Gastrocnemius medialis (tissue), 4 donors: Measurements from ENCODE around the gene LDLRAD3. TPM values are rescaled to one million over a fixed set of nuclear protein-coding genes. Genes with fewer than 3 reads are reported as not detected.
"Not testable (repeated sequence)": the region's sequence is repeated elsewhere in the genome, so short reads cannot be mapped to it uniquely, and the experiment has no call there.

ENCODE experiments used
- ATAC-seq, 2 donors: fragments of 150-250 bp; one replicate each; pipeline ENCODE4 v1.9.1; 2016
- DNase-seq, 2 donors: peaks; one replicate each; pipeline ENCODE4 v3.0.0-alpha.2; 2019
- H3K27ac ChIP-seq, 4 donors: fragments of 200-600 bp; sonication (generic); 1 replicate in 1 of 4; 2 replicates in 3 of 4; pipeline ENCODE4 v1.5.1; 2016 to 2018; ENCODE audit warnings: mild to moderate bottlenecking in 2 of 4, moderate library complexity in 1 of 4
- H3K27me3 ChIP-seq, 3 donors: fragments of 200-600 bp; sonication (generic) in 2 of 3; 1 replicate in 1 of 3; 2 replicates in 2 of 3; pipeline versions ENCODE4 v1.5.1 to v1.6.0; 2016 to 2019; ENCODE audit warnings: mild to moderate bottlenecking in 1 of 3, moderate library complexity in 1 of 3
- H3K36me3 ChIP-seq, 2 donors: fragments of 200-600 bp; sonication (generic) in 1 of 2; one replicate each; pipeline ENCODE4 v1.5.1; 2017 to 2018
- H3K4me1 ChIP-seq, 2 donors: fragments of 200-600 bp; sonication (generic) in 1 of 2; one replicate each; pipeline ENCODE4 v1.5.1; 2016 to 2017; ENCODE audit warnings: mild to moderate bottlenecking in 2 of 2
- H3K4me3 ChIP-seq, 4 donors: fragments of 200-600 bp; sonication (generic) in 3 of 4; 1 replicate in 1 of 4; 2 replicates in 3 of 4; pipeline ENCODE4 v1.5.1; 2016 to 2019; ENCODE audit warnings: mild to moderate bottlenecking in 2 of 4
- H3K9me3 ChIP-seq, 3 donors: fragments of 200-600 bp; sonication (generic) in 2 of 3; 1 replicate in 1 of 3; 2 replicates in 2 of 3; pipeline ENCODE4 v1.5.1; 2016 to 2019
- POLR2A ChIP-seq, 2 donors: fragments of 450-650 bp; IDR thresholded peaks; one replicate each; pipeline ENCODE4 v1.6.1; 2017; ENCODE audit warnings: antibody characterized with exemption in 2 of 2, mild to moderate bottlenecking in 2 of 2, moderate library complexity in 2 of 2
- in situ Hi-C, 4 donors: fragments of 200-750 bp; cut with MboI; loops; one replicate each; pipeline versions ENCODE4 v1.15.0 to v1.8.0; 2017; ENCODE audit warnings: low sequenced_read_pairs in 4 of 4
- intact Hi-C: fragments of 100-400 bp; cut with DNase I; formaldehyde crosslinking; loops from one replicate; pipeline ENCODE4 v1.15.1; 2023; ENCODE audit warnings: low total_unique reads
- total RNA-seq, 4 donors: library from RNA; depleted of rRNA; stranded (reverse); fragments of >200 nt; gene quantifications; one replicate each; pipeline versions ENCODE4 v1.1.0 to v1.2.3, GENCODE V29; 2016
- TF ChIP-seq, protein P1 (sequence below), 5 experiments: fragments of 450-650 bp in 3 of 5; fragments of 200-600 bp in 2 of 5; sonication (generic) in 2 of 5; IDR thresholded peaks in 4 of 5; conservative IDR thresholded peaks in 1 of 5; 1 replicate in 4 of 5; 2 replicates in 1 of 5; pipeline ENCODE4 v1.5.1; 2016 to 2019; ENCODE audit warnings: antibody characterized with exemption in 5 of 5, mild to moderate bottlenecking in 3 of 5, moderate library complexity in 3 of 5

The LDLRAD3 gene
- total RNA-seq, 4 donors from 2014 or later = 6.1 to 12.8 (median 11.8) TPM

DNA sequence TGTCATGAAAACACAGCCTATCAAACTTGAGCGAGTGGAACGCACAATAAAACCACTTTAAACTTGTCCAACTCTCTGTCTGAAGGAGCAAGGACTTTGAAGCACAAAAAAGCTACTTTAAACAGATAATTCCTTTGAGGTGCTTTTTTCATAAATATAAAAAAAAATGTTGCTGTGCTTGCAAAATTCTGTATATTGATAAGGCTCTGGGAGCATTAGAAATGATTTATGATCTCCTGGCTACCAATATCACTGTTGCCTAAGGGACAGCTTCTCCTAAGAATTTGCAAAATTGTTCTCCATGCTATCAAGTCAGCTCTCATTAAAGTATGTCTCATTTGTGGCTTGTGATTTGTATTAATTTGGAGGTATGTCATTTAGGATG is 37.6 kb upstream of the LDLRAD3 start:
- Histone ChIP-seq H3K27ac (peak overlapping the region in 2 of 4 donors; percentile 49 to 84), H3K27me3 (no peaks in the 10 kb centered on the region), H3K9me3 (peaks cover 0 to 8% (median 0%) of the 10 kb centered on the region in 3 donors), H3K4me3 (no peak overlapping the region), H3K4me1 (peaks cover 9 to 24% of the 10 kb centered on the region in 2 donors), H3K36me3 (no peaks in the 10 kb centered on the region)
- TF ChIP-seq, protein P1, sequence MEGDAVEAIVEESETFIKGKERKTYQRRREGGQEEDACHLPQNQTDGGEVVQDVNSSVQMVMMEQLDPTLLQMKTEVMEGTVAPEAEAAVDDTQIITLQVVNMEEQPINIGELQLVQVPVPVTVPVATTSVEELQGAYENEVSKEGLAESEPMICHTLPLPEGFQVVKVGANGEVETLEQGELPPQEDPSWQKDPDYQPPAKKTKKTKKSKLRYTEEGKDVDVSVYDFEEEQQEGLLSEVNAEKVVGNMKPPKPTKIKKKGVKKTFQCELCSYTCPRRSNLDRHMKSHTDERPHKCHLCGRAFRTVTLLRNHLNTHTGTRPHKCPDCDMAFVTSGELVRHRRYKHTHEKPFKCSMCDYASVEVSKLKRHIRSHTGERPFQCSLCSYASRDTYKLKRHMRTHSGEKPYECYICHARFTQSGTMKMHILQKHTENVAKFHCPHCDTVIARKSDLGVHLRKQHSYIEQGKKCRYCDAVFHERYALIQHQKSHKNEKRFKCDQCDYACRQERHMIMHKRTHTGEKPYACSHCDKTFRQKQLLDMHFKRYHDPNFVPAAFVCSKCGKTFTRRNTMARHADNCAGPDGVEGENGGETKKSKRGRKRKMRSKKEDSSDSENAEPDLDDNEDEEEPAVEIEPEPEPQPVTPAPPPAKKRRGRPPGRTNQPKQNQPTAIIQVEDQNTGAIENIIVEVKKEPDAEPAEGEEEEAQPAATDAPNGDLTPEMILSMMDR (IDR thresholded peaks at IDR 0.05 in 4 of 5, conservative IDR thresholded peaks at IDR 0.05 in 1 of 5) = no peak
- TF ChIP-seq POLR2A (IDR thresholded peaks at IDR 0.05) = no peak
- ATAC-seq (no peak), DNase-seq (no peak)
- intact Hi-C loops (loop anchor here (10.0 kb wide), 1 partner anchor 81 kb away; no protein-coding TSS in a partner anchor), in situ Hi-C loops (no loop called here)

DNA sequence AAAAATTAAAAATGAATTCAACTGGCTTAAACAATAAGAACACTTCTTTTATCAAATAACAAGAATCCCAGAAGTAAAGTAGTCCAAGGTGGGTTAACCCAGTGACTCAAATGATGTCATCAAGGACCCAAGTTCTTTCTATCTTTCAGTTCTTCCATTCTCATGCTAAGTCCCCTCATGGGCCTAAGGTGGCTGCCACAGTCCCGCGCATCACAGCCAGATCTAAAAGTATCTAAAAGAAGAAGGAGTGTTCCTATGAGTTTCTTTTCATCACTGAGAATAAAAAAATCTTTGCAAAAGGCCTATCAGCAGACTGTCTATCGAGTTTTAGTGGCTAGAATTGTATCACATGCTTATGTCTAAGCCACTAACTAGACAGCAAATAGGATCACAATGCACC is 37.2 kb upstream of the LDLRAD3 start:
- in situ Hi-C loops = no loop called here
- no peak for ATAC-seq
- DNase-seq = no peak
- Histone ChIP-seq H3K9me3 (peaks cover 0 to 8% (median 0%) of the 10 kb centered on the region in 3 donors), H3K27me3 (no peaks in the 10 kb centered on the region), H3K27ac (peak overlapping the region in 1 of 4 donors; percentile 84), H3K4me1 (peaks cover 9 to 27% of the 10 kb centered on the region in 2 donors), H3K36me3 (no peaks in the 10 kb centered on the region), H3K4me3 (no peak overlapping the region)
- intact Hi-C loops = loop anchor here (10.0 kb wide), 1 partner anchor 82 kb away; no protein-coding TSS in a partner anchor
- TF ChIP-seq, protein P1 (IDR thresholded peaks at IDR 0.05 in 4 of 5, conservative IDR thresholded peaks at IDR 0.05 in 1 of 5) = no peak
- no peak for TF ChIP-seq POLR2A (IDR thresholded peaks at IDR 0.05)

DNA sequence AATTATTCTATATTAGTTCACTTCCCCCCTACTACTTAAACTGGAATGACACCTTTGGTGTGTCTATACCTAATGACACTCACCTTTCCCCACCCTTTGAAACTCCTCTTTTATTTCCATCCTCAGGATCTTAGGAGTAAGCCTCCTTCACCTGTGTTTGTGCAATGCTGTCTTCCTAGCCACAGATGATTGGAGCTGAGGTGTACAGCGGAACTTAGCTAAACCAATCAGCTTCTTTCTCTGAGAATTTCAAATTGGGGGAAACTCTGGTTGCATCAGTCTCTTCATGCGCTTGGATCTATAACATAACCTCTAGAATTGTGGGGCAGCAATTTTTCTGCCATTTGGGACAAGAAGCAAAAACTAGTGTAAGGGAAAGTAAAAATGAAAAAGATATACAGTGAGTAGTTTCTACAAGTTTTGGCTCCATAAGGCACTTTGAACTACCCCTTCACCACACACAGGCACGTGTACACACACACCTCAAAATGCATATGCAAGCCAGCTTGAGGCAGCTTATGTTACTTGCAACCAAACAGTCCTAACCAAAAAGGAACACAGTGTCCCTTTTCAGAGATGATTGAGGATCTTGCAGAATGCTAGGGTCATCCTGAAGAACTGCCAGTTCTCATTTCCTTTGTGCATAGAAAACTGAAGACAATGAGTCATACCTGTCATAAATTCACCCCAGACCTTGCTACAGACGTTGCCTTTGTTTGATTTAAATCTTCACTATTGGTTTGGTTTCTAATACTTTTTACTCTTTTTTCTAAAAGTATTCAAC is 36.0 kb upstream of the LDLRAD3 start:
- no peaks in the 10 kb centered on the region for H3K27me3 ChIP-seq
- in situ Hi-C loops (no loop called here), intact Hi-C loops (loop anchor here (10.0 kb wide), 1 partner anchor 83 kb away; no protein-coding TSS in a partner anchor)
- H3K36me3 ChIP-seq = no peaks in the 10 kb centered on the region
- peak overlapping the region; percentile 58 to 84 (median 69) for H3K27ac ChIP-seq
- H3K4me3 ChIP-seq = no peak overlapping the region
- peak; percentile 97 for ATAC-seq
- TF ChIP-seq, protein P1 (IDR thresholded peaks at IDR 0.05 in 4 of 5, conservative IDR thresholded peaks at IDR 0.05 in 1 of 5) = no peak
- no peak for TF ChIP-seq POLR2A (IDR thresholded peaks at IDR 0.05)
- H3K9me3 ChIP-seq = no peaks in the 10 kb centered on the region
- peak; percentile 77 to 78 for DNase-seq
- peaks cover 12 to 36% of the 10 kb centered on the region in 2 donors for H3K4me1 ChIP-seq

DNA sequence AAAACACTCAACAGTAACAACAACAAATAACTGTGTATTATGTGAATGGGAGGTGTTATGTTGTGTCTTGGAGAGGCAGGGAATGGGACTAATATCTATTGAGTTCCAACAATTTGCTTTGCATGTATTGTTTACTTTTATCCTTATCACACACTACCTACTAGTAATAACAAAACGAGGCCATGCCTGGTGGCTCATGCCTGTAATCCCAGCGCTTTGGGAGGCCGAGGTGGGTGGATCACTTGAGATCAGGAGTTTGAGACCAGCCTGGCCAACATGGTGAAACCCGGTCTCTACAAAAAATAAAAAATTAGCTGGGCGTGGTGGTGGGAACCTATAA is 35.5 kb upstream of the LDLRAD3 start:
- in situ Hi-C loops, H3K9me3 ChIP-seq, H3K4me3 ChIP-seq, H3K36me3 ChIP-seq, DNase-seq, H3K27me3 ChIP-seq: not testable (repeated sequence)
- ATAC-seq = peak; percentile 14 to 28
- intact Hi-C loops = loop anchor here (10.0 kb wide), 1 partner anchor 84 kb away; no protein-coding TSS in a partner anchor
- peaks cover 12 to 38% of the 10 kb centered on the region in 2 donors for H3K4me1 ChIP-seq
- peak overlapping the region; percentile 58 to 84 (median 69) for H3K27ac ChIP-seq

DNA sequence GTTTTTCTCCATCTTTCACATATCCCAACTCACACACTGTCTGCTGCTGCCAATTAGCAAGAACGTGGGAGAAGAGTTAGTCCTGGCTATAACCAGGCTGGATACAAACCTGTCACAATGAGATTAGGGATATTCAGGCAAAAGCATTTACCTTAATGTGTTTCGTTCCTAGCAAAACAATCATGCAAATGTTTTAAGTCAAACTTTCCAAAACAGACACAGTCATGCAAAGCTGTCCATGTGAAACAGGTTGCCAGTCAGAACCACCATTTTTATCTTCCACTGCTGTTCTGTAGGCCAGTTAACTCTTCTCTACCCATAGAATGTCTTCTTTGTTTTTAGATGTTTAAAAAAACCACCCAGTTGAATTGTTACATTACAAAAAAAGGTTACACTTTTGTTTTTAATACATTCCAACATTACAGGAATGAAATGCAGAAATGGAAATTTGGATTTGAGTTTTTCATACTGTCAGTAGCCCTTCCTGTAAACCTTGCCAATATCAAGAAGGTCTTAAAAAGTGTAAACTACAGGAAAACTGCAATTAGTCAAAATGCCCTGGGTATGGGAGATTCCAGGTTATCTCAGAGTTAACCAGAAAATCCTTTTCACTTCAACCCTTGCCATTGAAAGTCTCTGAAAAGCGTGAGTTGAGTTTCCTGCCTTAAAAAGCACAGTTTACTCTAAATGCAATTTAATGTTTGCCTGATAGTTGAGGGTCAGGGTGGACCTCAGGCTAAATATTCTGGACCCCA is 34.2 kb upstream of the LDLRAD3 start:
- in situ Hi-C loops (no loop called here), intact Hi-C loops (loop anchor here (10.0 kb wide), 1 partner anchor 85 kb away; no protein-coding TSS in a partner anchor)
- Histone ChIP-seq H3K9me3 (no peaks in the 10 kb centered on the region), H3K4me3 (no peak overlapping the region), H3K27ac (peak overlapping the region in 2 of 4 donors; percentile 76 to 84), H3K27me3 (no peaks in the 10 kb centered on the region), H3K4me1 (peaks cover 12 to 38% of the 10 kb centered on the region in 2 donors), H3K36me3 (no peaks in the 10 kb centered on the region)
- no peak for DNase-seq
- ATAC-seq = no peak
- no peak for TF ChIP-seq POLR2A (IDR thresholded peaks at IDR 0.05)
- TF ChIP-seq, protein P1 (IDR thresholded peaks at IDR 0.05 in 4 of 5, conservative IDR thresholded peaks at IDR 0.05 in 1 of 5) = no peak
